HUES48 (cell line): ENCODE results near the gene UQCR10.

Experiments
- H3K27ac ChIP-seq: one replicate; pipeline ENCODE4 v1.7.0; 2013; ENCODE audit warnings: low read depth, low read length, inconsistent platforms
- H3K27me3 ChIP-seq: 2 replicates; pipeline ENCODE4 v1.6.1; 2013; ENCODE audit warnings: mild to moderate bottlenecking, low read length; ENCODE audit not compliant: control insufficient read depth, insufficient read depth
- H3K36me3 ChIP-seq: 2 replicates; pipeline ENCODE4 v1.6.1; 2013; ENCODE audit warnings: low read length; ENCODE audit not compliant: control insufficient read depth, insufficient read depth
- H3K4me1 ChIP-seq: 2 replicates; pipeline ENCODE4 v1.6.1; 2013; ENCODE audit warnings: mild to moderate bottlenecking, low read length; ENCODE audit not compliant: control insufficient read depth, insufficient read depth
- H3K4me3 ChIP-seq: 2 replicates; pipeline ENCODE4 v1.5.1; 2013; ENCODE audit warnings: mild to moderate bottlenecking, low read depth, low read length
- H3K9ac ChIP-seq: 2 replicates; pipeline ENCODE4 v1.6.1; 2013; ENCODE audit warnings: mild to moderate bottlenecking, low read depth, low read length, moderate library complexity
- H3K9me3 ChIP-seq: 2 replicates; pipeline ENCODE4 v1.6.1; 2013; ENCODE audit warnings: low read length; ENCODE audit not compliant: control insufficient read depth, insufficient read depth

The UQCR10 gene

GRCh38 chr22:29801796-29802195 is 34.6 kb downstream of the UQCR10 start:
- H3K9me3 ChIP-seq = no peaks in the 10 kb centered on the region
- H3K36me3 ChIP-seq = peaks cover 85% of the 10 kb centered on the region
- no peaks in the 10 kb centered on the region for H3K27me3 ChIP-seq
- H3K4me3 ChIP-seq = no peak overlapping the region
- no peak overlapping the region for H3K27ac ChIP-seq
- no peak overlapping the region for H3K9ac ChIP-seq
- no peaks in the 10 kb centered on the region for H3K4me1 ChIP-seq

GRCh38 chr22:29803190-29803589 is 36.0 kb downstream of the UQCR10 start:
- peaks cover 88% of the 10 kb centered on the region for H3K36me3 ChIP-seq
- H3K9ac ChIP-seq = no peak overlapping the region
- H3K4me3 ChIP-seq = no peak overlapping the region
- H3K4me1 ChIP-seq = no peaks in the 10 kb centered on the region
- H3K27ac ChIP-seq = no peak overlapping the region
- H3K27me3 ChIP-seq = no peaks in the 10 kb centered on the region
- H3K9me3 ChIP-seq = no peaks in the 10 kb centered on the region

GRCh38 chr22:29804985-29805384 is 37.8 kb downstream of the UQCR10 start:
- H3K9ac ChIP-seq = no peak overlapping the region
- no peaks in the 10 kb centered on the region for H3K9me3 ChIP-seq
- no peaks in the 10 kb centered on the region for H3K4me1 ChIP-seq
- no peak overlapping the region for H3K4me3 ChIP-seq
- no peak overlapping the region for H3K27ac ChIP-seq
- H3K36me3 ChIP-seq = peaks cover 78% of the 10 kb centered on the region
- H3K27me3 ChIP-seq = no peaks in the 10 kb centered on the region

- Histone ChIP-seq H3K27me3 (no peaks in the 10 kb centered on the region), H3K9me3 (no peaks in the 10 kb centered on the region), H3K4me3 (no peak overlapping the region), H3K36me3 (peaks cover 75% of the 10 kb centered on the region), H3K9ac (no peak overlapping the region), H3K4me1 (no peaks in the 10 kb centered on the region), H3K27ac (no peak overlapping the region)
Measured at GRCh38 chr22:29806196-29806595, 39.0 kb downstream of the UQCR10 start.

- Histone ChIP-seq H3K9ac (no peak overlapping the region), H3K27me3 (no peaks in the 10 kb centered on the region), H3K9me3 (no peaks in the 10 kb centered on the region), H3K4me1 (no peaks in the 10 kb centered on the region), H3K36me3 (peaks cover 81% of the 10 kb centered on the region), H3K27ac (no peak overlapping the region), H3K4me3 (no peak overlapping the region)
Measured at GRCh38 chr22:29810216-29810615, 43.0 kb downstream of the UQCR10 start.

- H3K4me3 ChIP-seq = no peak overlapping the region
- no peak overlapping the region for H3K9ac ChIP-seq
- no peaks in the 10 kb centered on the region for H3K9me3 ChIP-seq
- no peak overlapping the region for H3K27ac ChIP-seq
- H3K27me3 ChIP-seq = no peaks in the 10 kb centered on the region
- no peaks in the 10 kb centered on the region for H3K4me1 ChIP-seq
- peaks cover 75% of the 10 kb centered on the region for H3K36me3 ChIP-seq
Measured at GRCh38 chr22:29811377-29811776, 44.2 kb downstream of the UQCR10 start.

GRCh38 chr22:29813126-29813525 is 46.0 kb downstream of the UQCR10 start:
- peaks cover 66% of the 10 kb centered on the region for H3K36me3 ChIP-seq

GRCh38 chr22:29813563-29813962 is 46.4 kb downstream of the UQCR10 start:
- H3K9me3 ChIP-seq = no peaks in the 10 kb centered on the region
- H3K27me3 ChIP-seq = no peaks in the 10 kb centered on the region
- no peak overlapping the region for H3K9ac ChIP-seq
- H3K27ac ChIP-seq = no peak overlapping the region
- H3K4me3 ChIP-seq = no peak overlapping the region
- no peaks in the 10 kb centered on the region for H3K4me1 ChIP-seq
- peaks cover 64% of the 10 kb centered on the region for H3K36me3 ChIP-seq

More at GRCh38 chr22:29813126-29813525, 46.0 kb downstream of the UQCR10 start:
- Histone ChIP-seq H3K9me3 (no peaks in the 10 kb centered on the region), H3K9ac (no peak overlapping the region), H3K4me3 (no peak overlapping the region), H3K27me3 (no peaks in the 10 kb centered on the region), H3K27ac (no peak overlapping the region), H3K4me1 (no peaks in the 10 kb centered on the region)

GRCh38 chr22:29814003-29814402 is 46.8 kb downstream of the UQCR10 start:
- Histone ChIP-seq H3K27me3 (no peaks in the 10 kb centered on the region), H3K4me1 (no peaks in the 10 kb centered on the region), H3K27ac (no peak overlapping the region), H3K9ac (no peak overlapping the region), H3K4me3 (no peak overlapping the region), H3K36me3 (peaks cover 68% of the 10 kb centered on the region), H3K9me3 (no peaks in the 10 kb centered on the region)

- no peak overlapping the region for H3K4me3 ChIP-seq
- H3K9me3 ChIP-seq = no peaks in the 10 kb centered on the region
- H3K27me3 ChIP-seq = no peaks in the 10 kb centered on the region
- no peak overlapping the region for H3K27ac ChIP-seq
- peaks cover 69% of the 10 kb centered on the region for H3K36me3 ChIP-seq
- no peaks in the 10 kb centered on the region for H3K4me1 ChIP-seq
- H3K9ac ChIP-seq = no peak overlapping the region
Measured at GRCh38 chr22:29815580-29815979, 48.4 kb downstream of the UQCR10 start.

- no peak overlapping the region for H3K9ac ChIP-seq
- H3K4me3 ChIP-seq = no peak overlapping the region
- no peaks in the 10 kb centered on the region for H3K9me3 ChIP-seq
- peaks cover 71% of the 10 kb centered on the region for H3K36me3 ChIP-seq
- no peaks in the 10 kb centered on the region for H3K4me1 ChIP-seq
- H3K27me3 ChIP-seq = no peaks in the 10 kb centered on the region
- H3K27ac ChIP-seq = no peak overlapping the region
Measured at GRCh38 chr22:29816128-29816527, 49.0 kb downstream of the UQCR10 start.

- Histone ChIP-seq H3K27ac (no peak overlapping the region), H3K36me3 (peaks cover 71% of the 10 kb centered on the region), H3K4me1 (no peaks in the 10 kb centered on the region)
Measured at GRCh38 chr22:29816539-29816938, 49.4 kb downstream of the UQCR10 start.

More at GRCh38 chr22:29816539-29816938, 49.4 kb downstream of the UQCR10 start:
- Histone ChIP-seq H3K4me3 (no peak overlapping the region), H3K9me3 (no peaks in the 10 kb centered on the region), H3K27me3 (no peaks in the 10 kb centered on the region), H3K9ac (no peak overlapping the region)
